ENCODE measurements around the gene CCDC102A. TPM values are rescaled to one million over a fixed set of nuclear protein-coding genes. Genes with fewer than 3 reads are reported as not detected.

The CCDC102A gene
- total and polyA plus RNA-seq, 2 of the 13 experiments (the other 11 are each of a cell fraction or from before 2014, with no cell fraction given) = 2.1 to 2.8 TPM

GRCh38 chr16:57471852-57472664 lies 64.3 kb downstream of the CCDC102A start (continued):
- TF ChIP-seq, protein P1, sequence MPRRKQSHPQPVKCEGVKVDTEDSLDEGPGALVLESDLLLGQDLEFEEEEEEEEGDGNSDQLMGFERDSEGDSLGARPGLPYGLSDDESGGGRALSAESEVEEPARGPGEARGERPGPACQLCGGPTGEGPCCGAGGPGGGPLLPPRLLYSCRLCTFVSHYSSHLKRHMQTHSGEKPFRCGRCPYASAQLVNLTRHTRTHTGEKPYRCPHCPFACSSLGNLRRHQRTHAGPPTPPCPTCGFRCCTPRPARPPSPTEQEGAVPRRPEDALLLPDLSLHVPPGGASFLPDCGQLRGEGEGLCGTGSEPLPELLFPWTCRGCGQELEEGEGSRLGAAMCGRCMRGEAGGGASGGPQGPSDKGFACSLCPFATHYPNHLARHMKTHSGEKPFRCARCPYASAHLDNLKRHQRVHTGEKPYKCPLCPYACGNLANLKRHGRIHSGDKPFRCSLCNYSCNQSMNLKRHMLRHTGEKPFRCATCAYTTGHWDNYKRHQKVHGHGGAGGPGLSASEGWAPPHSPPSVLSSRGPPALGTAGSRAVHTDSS (CRISPR knock-in tag; conservative IDR thresholded peaks at IDR 0.05) = no peak
- TF ChIP-seq ZNF790 (CRISPR knock-in tag; IDR thresholded peaks at IDR 0.05; ENCODE audit: borderline replicate concordance) = no peak
- no peak; the same call in 1 of the 2 replicates for TF ChIP-seq KDM1A (CRISPR knock-in tag; IDR thresholded peaks at IDR 0.05)
- TF ChIP-seq, protein P2, sequence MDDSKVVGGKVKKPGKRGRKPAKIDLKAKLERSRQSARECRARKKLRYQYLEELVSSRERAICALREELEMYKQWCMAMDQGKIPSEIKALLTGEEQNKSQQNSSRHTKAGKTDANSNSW (CRISPR knock-in tag; IDR thresholded peaks at IDR 0.05; ENCODE audit: borderline replicate concordance) = no peak; the same call in 1 of the 2 replicates
- TF ChIP-seq ZNF883 (CRISPR knock-in tag; IDR thresholded peaks at IDR 0.05; ENCODE audit: not compliant biosample characterization) = peak; percentile 79
- no peak for TF ChIP-seq PBX2 (CRISPR knock-in tag; IDR thresholded peaks at IDR 0.05)
- TF ChIP-seq TRAFD1 (CRISPR knock-in tag; IDR thresholded peaks at IDR 0.05; ENCODE audit: borderline replicate concordance) = no peak; the same call in 1 of the 2 replicates
- TF ChIP-seq ZNF776 (CRISPR knock-in tag; IDR thresholded peaks at IDR 0.05) = no peak
- TF ChIP-seq, protein P3, sequence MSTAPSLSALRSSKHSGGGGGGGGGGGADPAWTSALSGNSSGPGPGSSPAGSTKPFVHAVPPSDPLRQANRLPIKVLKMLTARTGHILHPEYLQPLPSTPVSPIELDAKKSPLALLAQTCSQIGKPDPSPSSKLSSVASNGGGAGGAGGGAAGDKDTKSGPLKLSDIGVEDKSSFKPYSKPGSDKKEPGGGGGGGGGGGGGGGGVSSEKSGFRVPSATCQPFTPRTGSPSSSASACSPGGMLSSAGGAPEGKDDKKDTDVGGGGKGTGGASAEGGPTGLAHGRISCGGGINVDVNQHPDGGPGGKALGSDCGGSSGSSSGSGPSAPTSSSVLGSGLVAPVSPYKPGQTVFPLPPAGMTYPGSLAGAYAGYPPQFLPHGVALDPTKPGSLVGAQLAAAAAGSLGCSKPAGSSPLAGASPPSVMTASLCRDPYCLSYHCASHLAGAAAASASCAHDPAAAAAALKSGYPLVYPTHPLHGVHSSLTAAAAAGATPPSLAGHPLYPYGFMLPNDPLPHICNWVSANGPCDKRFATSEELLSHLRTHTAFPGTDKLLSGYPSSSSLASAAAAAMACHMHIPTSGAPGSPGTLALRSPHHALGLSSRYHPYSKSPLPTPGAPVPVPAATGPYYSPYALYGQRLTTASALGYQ (CRISPR knock-in tag; IDR thresholded peaks at IDR 0.05) = no peak; the same call in 1 of the 2 replicates
- TF ChIP-seq ZNF530 (CRISPR knock-in tag; IDR thresholded peaks at IDR 0.05; ENCODE audit: low read depth) = no peak
- no peak for TF ChIP-seq CERS6 (CRISPR knock-in tag; IDR thresholded peaks at IDR 0.05)
- 0 out of 2 replicates have a peak, but pooled peaks have one; percentile 33 for TF ChIP-seq WIZ (CRISPR knock-in tag; IDR thresholded peaks at IDR 0.05)
- TF ChIP-seq, protein P4, sequence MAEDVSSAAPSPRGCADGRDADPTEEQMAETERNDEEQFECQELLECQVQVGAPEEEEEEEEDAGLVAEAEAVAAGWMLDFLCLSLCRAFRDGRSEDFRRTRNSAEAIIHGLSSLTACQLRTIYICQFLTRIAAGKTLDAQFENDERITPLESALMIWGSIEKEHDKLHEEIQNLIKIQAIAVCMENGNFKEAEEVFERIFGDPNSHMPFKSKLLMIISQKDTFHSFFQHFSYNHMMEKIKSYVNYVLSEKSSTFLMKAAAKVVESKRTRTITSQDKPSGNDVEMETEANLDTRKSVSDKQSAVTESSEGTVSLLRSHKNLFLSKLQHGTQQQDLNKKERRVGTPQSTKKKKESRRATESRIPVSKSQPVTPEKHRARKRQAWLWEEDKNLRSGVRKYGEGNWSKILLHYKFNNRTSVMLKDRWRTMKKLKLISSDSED (CRISPR knock-in tag; IDR thresholded peaks at IDR 0.05) = no peak
- TF ChIP-seq KAT7 (CRISPR knock-in tag; IDR thresholded peaks at IDR 0.05; ENCODE audit: borderline replicate concordance) = no peak
- no peak for TF ChIP-seq HMGA1 (CRISPR knock-in tag; conservative IDR thresholded peaks at IDR 0.05)
- peak; percentile 42; the same call in 1 of the 2 replicates for TF ChIP-seq ERF (CRISPR knock-in tag; IDR thresholded peaks at IDR 0.05)
- TF ChIP-seq TFE3 (CRISPR knock-in tag; IDR thresholded peaks at IDR 0.05) = peak; percentile 77
- TF ChIP-seq RXRA (CRISPR knock-in tag; IDR thresholded peaks at IDR 0.05) = peak; percentile 76; the same call in 1 of the 2 replicates

Measured in HepG2 (cell line).